ENCODE data around the gene SEMA3B. TPM values are rescaled to one million over a fixed set of nuclear protein-coding genes. Genes with fewer than 3 reads are reported as not detected.
A peak's percentile ranks its signal among the peaks of the same experiment; 100 is the strongest.

SEMA3B gene
- total and polyA plus RNA-seq, 9 of the 15 experiments (the other 6 are each of a cell fraction or from before 2014, with no cell fraction given): 0.03 to 1.8 (median 0.55) TPM; not detected in 1

- no peak for TF ChIP-seq ELK1 (CRISPR knock-in tag; IDR thresholded peaks at IDR 0.05)
- no peak for TF ChIP-seq MTF1 (CRISPR knock-in tag; IDR thresholded peaks at IDR 0.05; ENCODE audit: borderline replicate concordance)
- peak; percentile 5; the same call in 1 of the 2 replicates for TF ChIP-seq EP400 (IDR thresholded peaks at IDR 0.05)
- TF ChIP-seq TARDBP (IDR thresholded peaks at IDR 0.05): peak; percentile 75
- 0 out of 2 replicates have a peak, but pooled peaks have one; percentile 31 for TF ChIP-seq SP1 (CRISPR knock-in tag; IDR thresholded peaks at IDR 0.05)
- TF ChIP-seq USF1 (CRISPR knock-in tag; IDR thresholded peaks at IDR 0.05): peak; percentile 49; the same call in 1 of the 2 replicates
- 0 out of 2 replicates have a peak, but pooled peaks have one; percentile 59 for TF ChIP-seq SREBF1 (IDR thresholded peaks at IDR 0.05; ENCODE audit: borderline replicate concordance, low read depth, low read length)
- TF ChIP-seq HDAC3 (IDR thresholded peaks at IDR 0.05; ENCODE audit: borderline replicate concordance, partially characterized antibody): no peak
- TF ChIP-seq ZKSCAN3 (CRISPR knock-in tag; IDR thresholded peaks at IDR 0.05): no peak
- peak; percentile 21; the same call in 1 of the 2 replicates for TF ChIP-seq POLR2AphosphoS2 (IDR thresholded peaks at IDR 0.05; ENCODE audit: low read length)
- TF ChIP-seq JUND (IDR thresholded peaks at IDR 0.05; ENCODE audit: borderline replicate concordance, low read depth, low read length): peak; percentile 75
- TF ChIP-seq JUND (tag; IDR thresholded peaks at IDR 0.05; ENCODE audit: borderline replicate concordance, low read depth, low read length): peak; percentile 9; the same call in 1 of the 3 replicates
- TF ChIP-seq BCLAF1 (IDR thresholded peaks at IDR 0.05; ENCODE audit: borderline replicate concordance in 1 of 2, control insufficient read depth in 1 of 2, low read depth in 2 of 2, low read length in 1 of 2): no peak
- TF ChIP-seq MEIS2 (IDR thresholded peaks at IDR 0.05; ENCODE audit: partially characterized antibody): peak; percentile 61
- TF ChIP-seq ZBED1 (IDR thresholded peaks at IDR 0.05): no peak
- TF ChIP-seq MCM5 (IDR thresholded peaks at IDR 0.05; ENCODE audit: low read depth): no peak
- TF ChIP-seq MAZ (CRISPR knock-in tag; conservative IDR thresholded peaks at IDR 0.05 in 1 of 2, IDR thresholded peaks at IDR 0.05 in 1 of 2): peak in 1 of 2 experiments; percentile 61; a peak in 2 of 4 replicates
- TF ChIP-seq MYC (IDR thresholded peaks at IDR 0.05; ENCODE audit: low read depth, low read length): 0 out of 2 replicates have a peak, but pooled peaks have one; percentile 5
- no peak for TF ChIP-seq MYC (CRISPR knock-in tag; IDR thresholded peaks at IDR 0.05; ENCODE audit: borderline replicate concordance, low read depth)
- peak; percentile 18; the same call in 1 of the 2 replicates for TF ChIP-seq EP300 (IDR thresholded peaks at IDR 0.05; ENCODE audit: low read length)
- TF ChIP-seq ATF1 (CRISPR knock-in tag; IDR thresholded peaks at IDR 0.05): no peak
- peak; percentile 76 for TF ChIP-seq ATF1 (tag; IDR thresholded peaks at IDR 0.05)
- no peak for TF ChIP-seq POLR2B (IDR thresholded peaks at IDR 0.05; ENCODE audit: low read depth, partially characterized antibody)
- TF ChIP-seq SRF (CRISPR knock-in tag; IDR thresholded peaks at IDR 0.05): peak in 1 of 2 experiments; percentile 81; a peak in 1 of 4 replicates
- TF ChIP-seq ADNP (tag; IDR thresholded peaks at IDR 0.05): no peak
- TF ChIP-seq SNRNP70 (optimal IDR thresholded peaks at IDR 0.05; ENCODE audit: low read depth, low read length): no peak
- no peak for TF ChIP-seq ZNF707 (CRISPR knock-in tag; conservative IDR thresholded peaks at IDR 0.05)
These were observed 30.6 kb downstream of the SEMA3B start (continued) for GRCh38 chr3:50299638-50299928.
